ENCODE measurements around the gene SLC25A11.
A peak's percentile ranks its signal among the peaks of the same experiment; 100 is the strongest.

Gene SLC25A11

GRCh38 chr17:4953451-4953961 is 13.7 kb upstream of the SLC25A11 start:
- no peak for FAIRE-seq
- TF ChIP-seq TAF1 (IDR thresholded peaks at IDR 0.05; ENCODE audit: low read depth, low read length): no peak
- TF ChIP-seq POLR2AphosphoS5 (IDR thresholded peaks at IDR 0.05; ENCODE audit: low read depth, low read length): no peak
- no peak for TF ChIP-seq POLR2A (IDR thresholded peaks at IDR 0.05; ENCODE audit: low read depth, low read length)
- no peak for TF ChIP-seq SPI1 (IDR thresholded peaks at IDR 0.05; ENCODE audit: low read depth, low read length)
- no peak for TF ChIP-seq POU2F2 (IDR thresholded peaks at IDR 0.05; ENCODE audit: low read depth, low read length)
- no peak for TF ChIP-seq PAX5 (IDR thresholded peaks at IDR 0.05; ENCODE audit: insufficient read depth, low read length, severe bottlenecking)
- no peak for DNase-seq (ENCODE audit: insufficient read length, low spot score)

GRCh38 chr17:4951486-4951885 is 11.6 kb upstream of the SLC25A11 start:
- TF ChIP-seq TAF1 (IDR thresholded peaks at IDR 0.05; ENCODE audit: low read depth, low read length): no peak
- TF ChIP-seq POLR2A (IDR thresholded peaks at IDR 0.05; ENCODE audit: low read depth, low read length): no peak
- no peak for TF ChIP-seq SPI1 (IDR thresholded peaks at IDR 0.05; ENCODE audit: low read depth, low read length)
- no peak for TF ChIP-seq POLR2AphosphoS5 (IDR thresholded peaks at IDR 0.05; ENCODE audit: low read depth, low read length)
- no peak for TF ChIP-seq POU2F2 (IDR thresholded peaks at IDR 0.05; ENCODE audit: low read depth, low read length)
- no peak for TF ChIP-seq PAX5 (IDR thresholded peaks at IDR 0.05; ENCODE audit: insufficient read depth, low read length, severe bottlenecking)
- FAIRE-seq: no peak
- DNase-seq (ENCODE audit: insufficient read length, low spot score): no peak

- FAIRE-seq (peak; percentile 76), DNase-seq (ENCODE audit: insufficient read length, low spot score) (no peak)
- no peak for TF ChIP-seq TAF1 (IDR thresholded peaks at IDR 0.05; ENCODE audit: low read depth, low read length)
- no peak for TF ChIP-seq POLR2A (IDR thresholded peaks at IDR 0.05; ENCODE audit: low read depth, low read length)
- no peak for TF ChIP-seq POLR2AphosphoS5 (IDR thresholded peaks at IDR 0.05; ENCODE audit: low read depth, low read length)
- TF ChIP-seq SPI1 (IDR thresholded peaks at IDR 0.05; ENCODE audit: low read depth, low read length): no peak
- no peak for TF ChIP-seq PAX5 (IDR thresholded peaks at IDR 0.05; ENCODE audit: insufficient read depth, low read length, severe bottlenecking)
- TF ChIP-seq POU2F2 (IDR thresholded peaks at IDR 0.05; ENCODE audit: low read depth, low read length): no peak
Measured at GRCh38 chr17:4950746-4951204, 10.9 kb upstream of the SLC25A11 start, which contains the start of gene ENO3. TSS of gene ENO3 (plus strand) at chr17:4951119. CDS start at chr17:4951830, 711 bp downstream.

GRCh38 chr17:4950075-4950745 is 10.4 kb upstream of the SLC25A11 start:
- TF ChIP-seq SPI1 (IDR thresholded peaks at IDR 0.05; ENCODE audit: low read depth, low read length) (no peak), POLR2A (IDR thresholded peaks at IDR 0.05; ENCODE audit: low read depth, low read length) (peak; percentile 31)
- FAIRE-seq (no peak), DNase-seq (ENCODE audit: insufficient read length, low spot score) (no peak)

- FAIRE-seq: no peak
- peak; percentile 77 for DNase-seq (ENCODE audit: insufficient read length, low spot score)
- TF ChIP-seq POLR2AphosphoS5 (IDR thresholded peaks at IDR 0.05; ENCODE audit: low read depth, low read length) (no peak), POU2F2 (IDR thresholded peaks at IDR 0.05; ENCODE audit: low read depth, low read length) (0 out of 2 replicates have a peak, but pooled peaks have one; percentile 18)
Measured at GRCh38 chr17:4949321-4950074, 9.7 kb upstream of the SLC25A11 start.

DNA sequence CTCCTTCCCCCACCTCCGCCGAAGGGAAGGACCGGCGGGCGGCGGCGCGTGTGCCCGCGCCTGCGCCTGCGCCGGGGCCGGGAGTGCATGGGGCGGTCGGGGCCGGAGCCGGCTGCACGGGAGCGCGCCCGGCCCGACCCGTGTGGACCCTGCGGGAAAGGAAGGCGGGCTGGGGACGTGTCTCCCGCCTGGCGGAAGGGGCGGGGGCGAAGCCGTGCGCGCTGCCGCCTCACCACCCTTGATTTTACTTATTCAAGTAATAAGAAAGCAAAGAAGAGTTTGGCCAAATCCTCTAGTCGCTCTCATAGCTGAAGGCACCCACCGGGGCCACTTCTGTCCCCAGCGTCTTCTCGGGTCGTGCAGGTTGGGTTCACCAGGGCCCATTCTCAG is 9.1 kb upstream of the SLC25A11 start:
- DNase-seq (ENCODE audit: insufficient read length, low spot score) (peak; percentile 84), FAIRE-seq (no peak)
- TF ChIP-seq POLR2A (IDR thresholded peaks at IDR 0.05; ENCODE audit: low read depth, low read length) (no peak), POLR2AphosphoS5 (IDR thresholded peaks at IDR 0.05; ENCODE audit: low read depth, low read length) (no peak; the same call in 1 of the 2 replicates), PAX5 (IDR thresholded peaks at IDR 0.05; ENCODE audit: insufficient read depth, low read length, severe bottlenecking) (no peak), TAF1 (IDR thresholded peaks at IDR 0.05; ENCODE audit: low read depth, low read length) (peak; percentile 54; the same call in 1 of the 2 replicates), SPI1 (IDR thresholded peaks at IDR 0.05; ENCODE audit: low read depth, low read length) (no peak), POU2F2 (IDR thresholded peaks at IDR 0.05; ENCODE audit: low read depth, low read length) (no peak)

DNA sequence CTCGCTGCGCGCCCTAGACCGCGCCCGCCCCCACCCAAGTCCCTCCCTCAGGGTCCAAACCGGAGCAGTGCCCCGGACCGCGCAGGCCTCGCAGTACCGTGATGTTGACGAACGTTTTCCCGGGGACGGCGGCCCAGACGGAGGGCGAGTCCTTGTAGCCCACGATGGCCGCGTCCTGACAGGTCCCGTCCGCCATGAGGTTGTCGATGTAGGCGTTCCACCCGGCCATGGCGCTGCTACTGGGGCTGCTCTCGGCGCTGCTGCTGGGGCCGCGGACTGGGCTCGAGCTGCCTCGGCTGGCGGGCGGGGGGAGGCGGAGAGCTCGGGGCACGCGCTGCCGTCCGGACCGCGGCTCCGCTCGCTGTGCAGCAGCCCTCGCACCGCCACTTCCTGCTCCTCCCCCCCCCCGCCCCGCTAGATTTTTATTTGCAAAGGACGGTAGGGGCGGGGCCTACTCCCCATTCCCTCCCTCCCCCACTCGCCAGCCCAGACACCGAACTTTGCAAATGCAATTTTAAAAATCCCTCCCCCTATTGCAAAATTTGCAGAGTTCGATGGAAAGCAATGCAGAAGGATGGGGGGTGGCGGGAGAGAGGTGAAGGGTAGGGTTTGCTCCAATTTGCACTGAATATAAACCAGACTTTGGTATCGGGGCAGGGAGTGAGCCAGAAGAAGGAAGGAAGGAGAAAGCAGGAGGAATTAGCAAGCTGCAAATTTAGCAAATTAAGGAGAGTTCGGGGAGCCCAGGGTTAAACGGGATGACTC is 8.5 kb upstream of the SLC25A11 start, which contains the start of gene PFN1:
Gene PFN1 (minus strand): TSS at position 365 of the 765 bp plus-strand sequence. CDS start 136 bp downstream, at position 229.
- DNase-seq (ENCODE audit: insufficient read length, low spot score) (peak; percentile 75), FAIRE-seq (peak; percentile 93)
- TF ChIP-seq TAF1 (IDR thresholded peaks at IDR 0.05; ENCODE audit: low read depth, low read length) (peak; percentile 86), POLR2AphosphoS5 (IDR thresholded peaks at IDR 0.05; ENCODE audit: low read depth, low read length) (peak; percentile 83), PAX5 (IDR thresholded peaks at IDR 0.05; ENCODE audit: insufficient read depth, low read length, severe bottlenecking) (peak; percentile 33), POLR2A (IDR thresholded peaks at IDR 0.05; ENCODE audit: low read depth, low read length) (peak; percentile 94), SPI1 (IDR thresholded peaks at IDR 0.05; ENCODE audit: low read depth, low read length) (no peak), POU2F2 (IDR thresholded peaks at IDR 0.05; ENCODE audit: low read depth, low read length) (peak; percentile 55; the same call in 1 of the 2 replicates)

DNA sequence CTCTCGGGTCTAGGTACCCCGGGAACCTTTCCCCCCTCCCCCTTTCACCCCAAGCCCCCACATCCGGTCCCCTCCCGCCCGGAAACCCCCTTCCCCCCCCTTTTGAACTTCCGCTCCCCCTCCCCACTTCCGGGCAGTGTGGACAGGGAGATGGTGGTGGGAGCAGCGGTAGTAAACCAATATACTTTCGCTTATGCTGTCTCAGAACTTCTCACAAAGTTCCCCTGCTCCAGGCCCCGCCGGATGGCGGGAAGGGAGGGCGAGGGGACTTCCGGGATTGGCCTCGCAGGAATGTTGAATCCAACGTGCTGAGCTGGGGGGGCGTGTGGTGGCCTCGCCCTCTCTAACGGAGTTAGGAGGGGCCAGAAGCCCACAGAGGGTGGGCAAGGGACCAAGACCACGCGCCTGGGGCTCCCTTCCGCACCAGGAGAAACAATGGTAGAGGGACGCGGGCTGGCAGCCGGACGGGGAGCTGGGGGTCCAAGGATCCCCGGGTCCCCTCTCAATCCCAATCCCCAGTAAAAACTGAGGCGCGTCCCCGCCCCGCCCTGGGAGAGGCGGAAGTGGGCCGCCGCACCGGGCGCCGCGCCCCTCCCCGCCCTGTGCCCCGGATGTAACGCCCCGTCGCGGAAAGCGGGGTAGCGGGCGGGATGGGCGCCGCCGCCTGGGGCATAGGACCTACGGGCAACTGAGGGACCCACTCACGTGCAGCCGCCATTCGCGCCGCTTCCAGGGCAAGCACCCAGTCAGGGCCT is 7.7 kb upstream of the SLC25A11 start:
- TF ChIP-seq SPI1 (IDR thresholded peaks at IDR 0.05; ENCODE audit: low read depth, low read length): peak; percentile 22; the same call in 1 of the 2 replicates
- no peak for TF ChIP-seq PAX5 (IDR thresholded peaks at IDR 0.05; ENCODE audit: insufficient read depth, low read length, severe bottlenecking)
- TF ChIP-seq POLR2AphosphoS5 (IDR thresholded peaks at IDR 0.05; ENCODE audit: low read depth, low read length): peak; percentile 51; the same call in 1 of the 2 replicates
- 0 out of 2 replicates have a peak, but pooled peaks have one; percentile 36 for TF ChIP-seq POLR2A (IDR thresholded peaks at IDR 0.05; ENCODE audit: low read depth, low read length)
- TF ChIP-seq TAF1 (IDR thresholded peaks at IDR 0.05; ENCODE audit: low read depth, low read length): peak; percentile 45; the same call in 1 of the 2 replicates
- TF ChIP-seq POU2F2 (IDR thresholded peaks at IDR 0.05; ENCODE audit: low read depth, low read length): no peak
- FAIRE-seq (no peak), DNase-seq (ENCODE audit: insufficient read length, low spot score) (peak; percentile 53)
